ENCODE data around the gene ANKRD63. TPM values are rescaled to one million over a fixed set of nuclear protein-coding genes. Genes with fewer than 3 reads are reported as not detected.
A peak's percentile ranks its signal among the peaks of the same experiment; 100 is the strongest.

The ANKRD63 gene
- total RNA-seq = not detected
- long read RNA-seq, donor 1 = 0 reads
- long read RNA-seq, donor 2 = 0 reads

- intact Hi-C loops (cut with DNase I) = no loop called here
- no peak for DNase-seq (ENCODE audit: low spot score)
These were observed at the start of gene ANKRD63 for GRCh38 chr15:40282869-40283614. Gene ANKRD63 (minus strand): TSS chr15:40283064. CDS start chr15:40282586, 478 bp downstream.

GRCh38 chr15:40332113-40332781 lies 49.4 kb upstream of the ANKRD63 start:
- intact Hi-C loops (cut with DNase I) = no loop called here
- no peak for DNase-seq (ENCODE audit: low spot score)

GRCh38 chr15:40331637-40332036 lies 48.8 kb upstream of the ANKRD63 start:
- DNase-seq (ENCODE audit: low spot score) = no peak
- intact Hi-C loops (cut with DNase I) = no loop called here

- intact Hi-C loops (cut with DNase I) = no loop called here
- peak; percentile 40 for DNase-seq (ENCODE audit: low spot score)
These were observed 48.2 kb upstream of the ANKRD63 start for GRCh38 chr15:40331026-40331425.

GRCh38 chr15:40330368-40330836 lies 47.5 kb upstream of the ANKRD63 start:
- intact Hi-C loops (cut with DNase I) = no loop called here
- peak; percentile 38 for DNase-seq (ENCODE audit: low spot score)

GRCh38 chr15:40329804-40330203 lies 46.9 kb upstream of the ANKRD63 start:
- intact Hi-C loops (cut with DNase I) = no loop called here
- DNase-seq (ENCODE audit: low spot score) = no peak

GRCh38 chr15:40328751-40329150 lies 45.9 kb upstream of the ANKRD63 start:
- peak; percentile 23 for DNase-seq (ENCODE audit: low spot score)

GRCh38 chr15:40328176-40328575 lies 45.3 kb upstream of the ANKRD63 start:
- intact Hi-C loops (cut with DNase I) = no loop called here
- DNase-seq (ENCODE audit: low spot score) = no peak

More at GRCh38 chr15:40328751-40329150, 45.9 kb upstream of the ANKRD63 start:
- intact Hi-C loops (cut with DNase I) = no loop called here

GRCh38 chr15:40327457-40327856 lies 44.6 kb upstream of the ANKRD63 start:
- DNase-seq (ENCODE audit: low spot score) = peak; percentile 43
- intact Hi-C loops (cut with DNase I) = no loop called here

- DNase-seq (ENCODE audit: low spot score) = no peak
- intact Hi-C loops (cut with DNase I) = no loop called here
These were observed 42.8 kb upstream of the ANKRD63 start for GRCh38 chr15:40325700-40326099.

GRCh38 chr15:40325188-40325587 lies 42.3 kb upstream of the ANKRD63 start:
- intact Hi-C loops (cut with DNase I) = no loop called here
- DNase-seq (ENCODE audit: low spot score) = no peak

- intact Hi-C loops (cut with DNase I) = no loop called here
- no peak for DNase-seq (ENCODE audit: low spot score)
These were observed 41.4 kb upstream of the ANKRD63 start for GRCh38 chr15:40323953-40324937.

- intact Hi-C loops (cut with DNase I) = no loop called here
- DNase-seq (ENCODE audit: low spot score) = peak; percentile 96
These were observed 40.5 kb upstream of the ANKRD63 start, which contains the start of gene INAFM2 for GRCh38 chr15:40323239-40323952. Gene INAFM2 (plus strand): TSS chr15:40323692. CDS start chr15:40324056, 364 bp downstream.

GRCh38 chr15:40322531-40323238 lies 39.8 kb upstream of the ANKRD63 start:
- no peak for DNase-seq (ENCODE audit: low spot score)
- intact Hi-C loops (cut with DNase I) = no loop called here

GRCh38 chr15:40320931-40321371 lies 38.1 kb upstream of the ANKRD63 start:
- no peak for DNase-seq (ENCODE audit: low spot score)
- intact Hi-C loops (cut with DNase I) = no loop called here

- intact Hi-C loops (cut with DNase I) = no loop called here
- DNase-seq (ENCODE audit: low spot score) = no peak
These were observed 37.5 kb upstream of the ANKRD63 start for GRCh38 chr15:40320409-40320808.

- no peak for DNase-seq (ENCODE audit: low spot score)
- intact Hi-C loops (cut with DNase I) = no loop called here
These were observed 34.7 kb upstream of the ANKRD63 start for GRCh38 chr15:40317580-40317979.

- DNase-seq (ENCODE audit: low spot score) = no peak
- intact Hi-C loops (cut with DNase I) = no loop called here
These were observed 34.1 kb upstream of the ANKRD63 start for GRCh38 chr15:40316931-40317330.

All from posterior vena cava (tissue), 2 donors.